ENCODE data around the gene IFITM1.
A peak's percentile ranks its signal among the peaks of the same experiment; 100 is the strongest.
"Not testable (repeated sequence)": the region's sequence is repeated elsewhere in the genome, so short reads cannot be mapped to it uniquely, and the experiment has no call there.

Gene IFITM1

DNA sequence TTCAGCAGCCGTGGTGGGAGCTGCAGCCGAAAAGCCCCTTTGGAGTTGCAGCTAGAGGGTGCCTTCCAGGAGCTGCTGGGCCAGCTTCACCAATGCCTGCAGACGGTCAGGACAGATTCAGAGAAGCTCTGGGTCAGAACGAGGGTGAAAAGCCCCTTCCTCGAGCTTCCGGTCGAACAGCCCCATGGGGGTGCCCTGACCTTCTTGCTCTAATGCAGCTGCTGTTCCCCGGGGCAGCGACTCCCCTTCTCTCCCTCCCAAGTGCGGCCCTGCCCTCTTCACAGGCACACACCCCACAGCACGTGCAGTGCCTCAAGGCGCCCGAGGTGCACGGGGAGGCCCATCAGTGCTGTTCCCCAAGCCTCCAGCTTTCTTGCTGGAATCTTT is 16.5 kb downstream of the IFITM1 start:
- Histone ChIP-seq H3K9me3 (ENCODE audit: control insufficient read depth in 1 of 2, low read length in 2 of 2) (no peaks in the 10 kb centered on the region), H3K4me1 (ENCODE audit: control insufficient read depth in 1 of 2, insufficient read depth in 2 of 2, low read length in 2 of 2) (peaks cover 14 to 23% of the 10 kb centered on the region in 2 donors), H3K36me3 (ENCODE audit: control insufficient read depth in 1 of 2, insufficient read depth in 2 of 2, low read length in 2 of 2) (no peaks in the 10 kb centered on the region), H3K4me3 (ENCODE audit: low read depth in 1 of 2, low read length in 2 of 2) (no peak overlapping the region), H3K27ac (ENCODE audit: low read depth, low read length) (no peak overlapping the region), H3K27me3 (ENCODE audit: control insufficient read depth in 1 of 2, insufficient read depth in 2 of 2, low read length in 2 of 2) (no peaks in the 10 kb centered on the region), H3K9ac (ENCODE audit: low read depth in 1 of 2, low read length in 2 of 2) (no peak overlapping the region)

DNA sequence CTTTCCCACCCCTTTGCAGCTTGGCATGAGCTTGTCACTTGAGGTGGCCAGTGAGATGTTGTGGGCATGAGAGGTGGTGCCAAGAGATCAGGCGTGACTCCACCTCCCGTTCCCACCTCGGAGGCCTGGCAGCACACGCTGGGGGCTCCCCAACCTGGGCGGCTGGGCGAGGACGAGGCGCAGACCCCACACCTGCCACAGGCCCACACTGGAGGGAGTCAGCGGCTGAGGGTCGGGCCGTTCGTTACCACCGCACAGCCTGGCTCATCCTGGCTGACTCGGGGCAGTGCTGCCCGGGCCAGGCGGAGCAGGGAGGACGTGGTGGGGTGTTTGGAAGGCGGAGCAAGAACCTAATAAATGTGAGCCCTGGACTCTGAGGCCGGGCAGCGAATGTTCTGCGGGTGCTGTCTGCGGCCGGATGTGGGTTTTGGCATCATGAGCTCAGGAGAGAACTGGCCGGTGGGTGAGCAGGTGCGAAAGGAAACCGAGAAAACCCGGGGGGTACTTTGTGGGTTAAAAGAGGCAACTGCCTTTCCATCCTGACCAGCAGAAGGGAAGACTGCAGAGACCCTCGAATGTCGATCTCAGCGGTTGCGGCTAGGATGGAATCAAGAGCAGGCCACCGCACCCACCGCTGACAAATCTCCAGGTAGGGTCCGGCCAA is 17.0 kb downstream of the IFITM1 start:
- no peaks in the 10 kb centered on the region for H3K36me3 ChIP-seq (ENCODE audit: control insufficient read depth in 1 of 2, insufficient read depth in 2 of 2, low read length in 2 of 2)
- H3K4me3 ChIP-seq (ENCODE audit: low read depth in 1 of 2, low read length in 2 of 2): no peak overlapping the region
- H3K27me3 ChIP-seq (ENCODE audit: control insufficient read depth in 1 of 2, insufficient read depth in 2 of 2, low read length in 2 of 2): no peaks in the 10 kb centered on the region
- H3K9ac ChIP-seq (ENCODE audit: low read depth in 1 of 2, low read length in 2 of 2): no peak overlapping the region
- peaks cover 18 to 25% of the 10 kb centered on the region in 2 donors for H3K4me1 ChIP-seq (ENCODE audit: control insufficient read depth in 1 of 2, insufficient read depth in 2 of 2, low read length in 2 of 2)
- H3K9me3 ChIP-seq (ENCODE audit: control insufficient read depth in 1 of 2, low read length in 2 of 2): no peaks in the 10 kb centered on the region
- H3K27ac ChIP-seq (ENCODE audit: low read depth, low read length): no peak overlapping the region

DNA sequence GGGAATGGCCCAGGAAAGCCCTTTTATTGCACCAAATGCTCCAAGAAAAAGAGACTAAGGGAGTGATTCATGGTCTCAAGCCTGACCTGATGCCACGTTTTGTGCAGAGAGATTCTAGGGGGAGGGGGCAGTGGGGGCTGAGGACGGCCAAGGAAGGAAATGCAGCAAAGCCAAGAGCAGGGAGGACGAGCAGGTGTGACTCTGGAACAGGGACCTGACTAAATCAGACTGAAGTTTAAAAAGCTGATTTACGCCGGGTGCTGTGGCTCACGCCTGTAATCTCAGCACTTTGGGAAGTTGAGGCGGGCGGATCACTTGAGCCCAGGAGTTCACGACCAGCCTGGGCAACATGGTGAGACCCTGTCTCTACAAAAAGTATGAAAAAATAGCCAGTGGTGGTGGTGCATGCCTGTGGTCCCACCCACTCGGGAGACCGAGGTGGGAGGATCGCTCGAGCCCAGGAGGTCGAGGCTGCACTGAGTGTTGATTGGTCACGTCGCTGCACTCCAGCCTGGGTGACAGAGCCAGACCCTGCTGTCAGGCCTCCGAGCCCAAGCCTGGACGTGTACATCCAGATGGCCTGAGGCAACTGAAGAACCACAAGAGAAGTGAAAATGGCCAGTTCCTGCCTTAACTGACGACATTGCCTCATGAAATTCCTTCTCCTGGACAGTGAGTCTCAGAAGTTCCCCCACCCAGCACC is 17.7 kb downstream of the IFITM1 start:
- Histone ChIP-seq H3K27ac (ENCODE audit: low read depth, low read length) (no peak overlapping the region), H3K9me3 (ENCODE audit: control insufficient read depth in 1 of 2, low read length in 2 of 2) (no peaks in the 10 kb centered on the region), H3K9ac (ENCODE audit: low read depth in 1 of 2, low read length in 2 of 2) (no peak overlapping the region), H3K4me1 (ENCODE audit: control insufficient read depth in 1 of 2, insufficient read depth in 2 of 2, low read length in 2 of 2) (peaks cover 19 to 25% of the 10 kb centered on the region in 2 donors), H3K27me3 (ENCODE audit: control insufficient read depth in 1 of 2, insufficient read depth in 2 of 2, low read length in 2 of 2) (no peaks in the 10 kb centered on the region), H3K36me3 (ENCODE audit: control insufficient read depth in 1 of 2, insufficient read depth in 2 of 2, low read length in 2 of 2) (no peaks in the 10 kb centered on the region), H3K4me3 (ENCODE audit: low read depth in 1 of 2, low read length in 2 of 2) (no peak overlapping the region)

DNA sequence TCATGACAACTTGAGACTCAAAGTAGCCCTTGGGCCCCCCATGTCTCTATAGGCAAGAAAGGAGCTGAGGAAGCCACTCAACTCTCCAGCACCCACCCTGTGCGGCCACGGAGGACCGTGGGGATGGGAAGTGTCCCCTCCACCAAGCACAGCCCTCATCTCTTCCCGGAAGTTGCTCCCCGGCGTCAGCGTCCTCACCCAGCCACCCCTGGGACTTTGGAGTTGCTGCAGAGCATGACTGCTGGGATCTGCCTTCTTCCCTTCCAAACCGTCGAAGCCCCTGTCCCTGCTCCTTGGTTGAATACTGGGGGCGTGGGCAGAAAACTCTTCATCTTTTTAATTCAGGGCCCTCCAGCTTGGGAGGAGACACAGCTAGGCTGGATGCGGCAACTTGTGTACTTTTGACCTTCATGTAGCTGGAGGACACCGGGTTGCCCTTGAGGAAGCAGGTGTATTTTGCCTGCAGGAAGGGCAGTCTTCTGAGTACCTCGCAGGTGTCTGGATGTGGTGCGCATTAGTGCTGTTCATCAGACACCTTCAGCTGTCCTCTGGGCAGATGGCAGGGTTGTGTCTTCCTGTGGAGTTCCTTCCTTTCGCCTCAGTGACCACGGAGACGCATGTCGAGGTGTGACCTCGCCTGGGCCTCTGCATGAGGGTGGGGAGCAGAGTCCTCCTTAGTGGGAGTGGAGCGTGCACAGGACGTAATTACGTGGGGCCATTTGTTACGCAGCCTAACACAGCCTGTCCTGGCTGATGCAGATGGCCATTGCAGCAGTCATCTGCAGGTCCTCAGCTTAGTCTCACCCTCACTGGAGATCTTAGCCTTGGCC is 19.0 kb downstream of the IFITM1 start:
- H3K9ac ChIP-seq (ENCODE audit: low read depth in 1 of 2, low read length in 2 of 2): no peak overlapping the region
- H3K36me3 ChIP-seq (ENCODE audit: control insufficient read depth in 1 of 2, insufficient read depth in 2 of 2, low read length in 2 of 2): no peaks in the 10 kb centered on the region
- H3K9me3 ChIP-seq (ENCODE audit: control insufficient read depth in 1 of 2, low read length in 2 of 2): no peaks in the 10 kb centered on the region
- H3K4me3 ChIP-seq (ENCODE audit: low read depth in 1 of 2, low read length in 2 of 2): no peak overlapping the region
- peaks cover 16 to 21% of the 10 kb centered on the region in 2 donors for H3K4me1 ChIP-seq (ENCODE audit: control insufficient read depth in 1 of 2, insufficient read depth in 2 of 2, low read length in 2 of 2)
- no peak overlapping the region for H3K27ac ChIP-seq (ENCODE audit: low read depth, low read length)
- no peaks in the 10 kb centered on the region for H3K27me3 ChIP-seq (ENCODE audit: control insufficient read depth in 1 of 2, insufficient read depth in 2 of 2, low read length in 2 of 2)

DNA sequence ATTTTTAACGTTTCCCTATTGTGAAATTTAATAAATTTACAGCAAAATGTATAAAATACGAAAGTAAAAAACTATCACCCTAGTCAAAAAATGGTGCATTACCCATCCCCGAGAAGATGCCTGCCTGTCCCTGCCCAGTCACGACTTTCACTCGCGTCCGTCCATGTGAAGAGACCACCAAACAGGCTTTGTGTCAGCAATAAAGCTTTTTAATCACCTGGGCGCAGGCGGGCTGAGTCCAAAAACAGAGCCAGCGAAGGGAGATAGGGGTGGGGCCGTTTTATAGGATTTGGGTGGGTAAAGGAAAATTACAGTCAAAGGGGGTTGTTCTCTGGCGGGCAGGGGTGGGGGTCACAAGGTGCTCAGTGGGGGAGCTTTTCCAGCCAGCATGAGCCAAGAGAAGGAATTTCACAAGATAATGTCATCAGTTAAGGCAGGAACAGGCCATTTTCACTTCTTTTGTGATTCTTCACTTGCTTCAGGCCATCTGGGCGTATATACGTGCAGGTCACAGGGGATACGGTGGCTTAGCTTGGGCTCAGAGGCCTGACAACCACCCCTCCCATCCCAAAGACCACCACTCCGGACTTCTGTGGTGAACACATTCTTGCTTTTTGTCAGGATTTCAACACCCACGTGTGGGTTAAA is 19.9 kb downstream of the IFITM1 start:
- not testable (repeated sequence) for H3K36me3 ChIP-seq (ENCODE audit: control insufficient read depth in 1 of 2, insufficient read depth in 2 of 2, low read length in 2 of 2); H3K27me3 ChIP-seq (ENCODE audit: control insufficient read depth in 1 of 2, insufficient read depth in 2 of 2, low read length in 2 of 2); H3K27ac ChIP-seq (ENCODE audit: low read depth, low read length); H3K9me3 ChIP-seq (ENCODE audit: control insufficient read depth in 1 of 2, low read length in 2 of 2); H3K9ac ChIP-seq (ENCODE audit: low read depth in 1 of 2, low read length in 2 of 2); H3K4me3 ChIP-seq (ENCODE audit: low read depth in 1 of 2, low read length in 2 of 2)
- H3K4me1 ChIP-seq (ENCODE audit: control insufficient read depth in 1 of 2, insufficient read depth in 2 of 2, low read length in 2 of 2): peaks cover 16 to 21% of the 10 kb centered on the region in 2 donors

DNA sequence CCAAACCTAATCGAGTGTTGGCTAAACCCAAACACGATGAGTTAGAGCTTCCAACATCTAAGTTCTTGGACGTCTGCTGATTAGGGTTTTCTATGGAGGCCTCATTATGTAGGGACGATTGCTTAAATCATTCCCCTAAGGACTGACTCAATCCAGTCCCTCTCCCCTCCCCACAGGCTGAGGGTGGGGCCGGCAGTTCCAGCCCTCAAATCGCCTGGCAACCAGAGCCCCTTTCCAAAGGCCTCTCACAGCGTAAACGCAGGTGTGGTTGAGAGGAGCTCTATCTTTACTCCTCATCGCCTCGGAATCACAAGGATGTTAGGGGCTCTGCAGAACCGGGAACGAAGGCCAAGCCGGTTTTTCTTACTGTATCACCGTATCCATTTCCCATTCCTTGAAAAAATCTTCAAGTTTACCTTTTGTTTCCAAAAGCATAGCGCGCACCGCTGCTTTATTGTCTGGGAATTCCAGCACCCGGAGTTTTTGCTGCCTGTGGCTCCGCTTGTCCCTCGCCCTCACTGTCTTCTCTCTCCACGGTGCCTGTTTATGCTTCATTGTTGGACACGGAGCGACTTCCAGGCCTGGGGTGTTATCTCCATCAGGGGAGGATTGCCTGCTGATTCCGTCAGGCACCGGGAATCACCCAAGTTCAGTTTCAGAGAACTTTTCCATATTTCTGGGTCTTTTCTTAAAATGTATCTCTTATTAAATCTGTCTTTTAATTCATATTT is 20.6 kb downstream of the IFITM1 start:
- Histone ChIP-seq H3K27me3 (ENCODE audit: control insufficient read depth in 1 of 2, insufficient read depth in 2 of 2, low read length in 2 of 2) (no peaks in the 10 kb centered on the region), H3K9me3 (ENCODE audit: control insufficient read depth in 1 of 2, low read length in 2 of 2) (no peaks in the 10 kb centered on the region), H3K4me3 (ENCODE audit: low read depth in 1 of 2, low read length in 2 of 2) (no peak overlapping the region), H3K9ac (ENCODE audit: low read depth in 1 of 2, low read length in 2 of 2) (no peak overlapping the region), H3K4me1 (ENCODE audit: control insufficient read depth in 1 of 2, insufficient read depth in 2 of 2, low read length in 2 of 2) (peaks cover 16 to 21% of the 10 kb centered on the region in 2 donors), H3K27ac (ENCODE audit: low read depth, low read length) (no peak overlapping the region), H3K36me3 (ENCODE audit: control insufficient read depth in 1 of 2, insufficient read depth in 2 of 2, low read length in 2 of 2) (no peaks in the 10 kb centered on the region)

DNA sequence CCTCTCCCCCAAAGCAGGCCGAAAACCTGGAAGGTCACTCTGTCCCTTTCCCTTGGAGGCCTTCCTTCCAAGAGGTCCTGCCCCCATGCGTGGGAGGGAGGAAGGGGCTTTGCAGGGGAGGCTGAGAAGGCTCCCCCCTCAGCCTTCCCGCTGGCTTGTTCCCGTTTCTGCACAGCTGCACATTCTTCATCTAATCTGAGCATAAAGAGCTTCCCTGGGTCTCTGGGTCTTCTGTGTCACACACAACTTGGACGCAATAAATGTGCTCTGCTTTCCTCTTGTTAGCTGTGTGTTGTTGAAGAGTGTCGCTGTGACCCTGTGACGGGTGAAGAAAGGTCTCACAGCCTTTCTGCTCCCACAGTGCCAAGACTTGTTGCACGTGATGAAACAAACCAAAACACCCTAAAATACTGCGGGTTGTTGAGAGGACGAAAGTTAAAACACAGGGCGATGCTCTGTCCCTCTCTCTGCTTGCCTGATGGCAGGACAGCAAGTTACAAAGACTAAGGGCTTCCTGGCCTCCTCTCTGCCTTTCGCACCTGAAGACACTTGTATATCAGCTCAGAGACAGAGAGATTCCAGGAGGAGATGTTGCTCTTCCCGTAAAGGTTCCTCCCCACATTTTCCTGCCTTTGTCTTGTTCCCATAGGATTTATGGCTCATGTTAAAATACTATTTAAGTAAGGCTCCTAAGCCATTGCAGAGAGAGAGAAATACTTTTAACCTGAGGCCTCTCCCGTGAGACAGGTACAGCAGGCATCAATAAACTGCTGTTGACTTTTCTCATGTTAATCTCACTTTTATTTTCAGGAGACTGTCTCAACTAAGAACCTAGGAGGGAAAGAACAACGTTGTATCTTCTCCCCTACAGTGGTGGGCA is 22.2 kb downstream of the IFITM1 start:
- Histone ChIP-seq H3K36me3 (ENCODE audit: control insufficient read depth in 1 of 2, insufficient read depth in 2 of 2, low read length in 2 of 2) (no peaks in the 10 kb centered on the region), H3K9me3 (ENCODE audit: control insufficient read depth in 1 of 2, low read length in 2 of 2) (no peaks in the 10 kb centered on the region), H3K9ac (ENCODE audit: low read depth in 1 of 2, low read length in 2 of 2) (no peak overlapping the region), H3K27ac (ENCODE audit: low read depth, low read length) (peak overlapping the region; percentile 48), H3K4me1 (ENCODE audit: control insufficient read depth in 1 of 2, insufficient read depth in 2 of 2, low read length in 2 of 2) (peaks cover 16 to 21% of the 10 kb centered on the region in 2 donors), H3K4me3 (ENCODE audit: low read depth in 1 of 2, low read length in 2 of 2) (no peak overlapping the region), H3K27me3 (ENCODE audit: control insufficient read depth in 1 of 2, insufficient read depth in 2 of 2, low read length in 2 of 2) (no peaks in the 10 kb centered on the region)

DNA sequence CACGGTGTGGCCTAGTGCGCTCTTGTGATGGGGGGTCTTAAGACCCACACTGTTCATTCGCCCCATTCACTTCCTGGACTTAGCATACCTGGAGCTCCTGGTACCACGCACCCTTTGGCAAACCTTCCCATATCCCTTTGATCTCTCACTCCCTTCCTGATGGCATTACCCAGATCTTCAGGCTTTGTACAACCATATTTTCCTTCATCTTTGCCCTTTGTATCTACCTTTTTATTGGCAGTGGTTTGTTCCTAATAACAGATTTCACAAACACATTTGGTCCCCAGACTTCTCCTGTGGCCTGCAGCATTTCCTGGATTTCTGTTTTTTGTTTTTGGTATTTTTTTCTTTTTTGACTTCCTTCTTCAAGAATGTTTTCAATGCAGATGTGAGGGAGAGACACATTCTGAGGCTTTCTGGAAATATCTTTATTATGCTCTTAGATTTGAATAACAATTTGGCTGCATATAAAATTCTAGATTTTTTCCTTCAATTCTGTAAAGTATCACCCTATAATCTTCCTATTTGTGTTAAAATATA is 22.9 kb downstream of the IFITM1 start:
- H3K27me3 ChIP-seq (ENCODE audit: control insufficient read depth in 1 of 2, insufficient read depth in 2 of 2, low read length in 2 of 2): no peaks in the 10 kb centered on the region
- H3K9me3 ChIP-seq (ENCODE audit: control insufficient read depth in 1 of 2, low read length in 2 of 2): no peaks in the 10 kb centered on the region
- H3K9ac ChIP-seq (ENCODE audit: low read depth in 1 of 2, low read length in 2 of 2): no peak overlapping the region
- H3K4me1 ChIP-seq (ENCODE audit: control insufficient read depth in 1 of 2, insufficient read depth in 2 of 2, low read length in 2 of 2): peaks cover 16% of the 10 kb centered on the region in 2 donors
- no peaks in the 10 kb centered on the region for H3K36me3 ChIP-seq (ENCODE audit: control insufficient read depth in 1 of 2, insufficient read depth in 2 of 2, low read length in 2 of 2)
- no peak overlapping the region for H3K4me3 ChIP-seq (ENCODE audit: low read depth in 1 of 2, low read length in 2 of 2)
- H3K27ac ChIP-seq (ENCODE audit: low read depth, low read length): peak overlapping the region; percentile 48

DNA sequence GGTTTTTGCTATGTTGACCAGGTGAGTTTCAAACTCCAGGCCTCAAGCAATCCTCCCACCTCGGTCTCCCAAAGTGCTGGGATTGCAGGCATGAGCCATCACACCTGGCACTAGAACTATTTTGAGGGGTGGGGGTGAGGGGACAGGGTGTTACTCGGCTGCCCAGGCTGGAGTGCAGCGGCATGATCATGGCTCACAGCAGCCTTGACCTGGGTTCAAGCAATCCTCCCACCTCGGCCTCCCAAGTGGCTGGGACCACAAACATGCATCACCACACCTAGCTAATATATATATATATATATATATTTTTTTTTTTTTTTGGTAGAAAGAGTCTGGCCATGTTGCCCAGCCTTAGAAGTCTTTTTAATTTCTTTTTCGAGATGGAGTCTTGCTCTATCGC is 23.9 kb downstream of the IFITM1 start:
- Histone ChIP-seq H3K9me3 (ENCODE audit: control insufficient read depth in 1 of 2, low read length in 2 of 2) (no peaks in the 10 kb centered on the region), H3K9ac (ENCODE audit: low read depth in 1 of 2, low read length in 2 of 2) (no peak overlapping the region), H3K27me3 (ENCODE audit: control insufficient read depth in 1 of 2, insufficient read depth in 2 of 2, low read length in 2 of 2) (no peaks in the 10 kb centered on the region), H3K27ac (ENCODE audit: low read depth, low read length) (no peak overlapping the region), H3K36me3 (ENCODE audit: control insufficient read depth in 1 of 2, insufficient read depth in 2 of 2, low read length in 2 of 2) (no peaks in the 10 kb centered on the region), H3K4me3 (ENCODE audit: low read depth in 1 of 2, low read length in 2 of 2) (no peak overlapping the region), H3K4me1 (ENCODE audit: control insufficient read depth in 1 of 2, insufficient read depth in 2 of 2, low read length in 2 of 2) (peaks cover 16% of the 10 kb centered on the region in 2 donors)
